Naive thymus-derived CD8-positive, alpha-beta T cell (primary cell): ENCODE results near the gene MYO5B. TPM values are rescaled to one million over a fixed set of nuclear protein-coding genes. Genes with fewer than 3 reads are reported as not detected.

Source experiments
- ATAC-seq, 2 donors: fragments of 150-1000 bp; cut with Tn5 transposase in 1 of 2; sonication (Bioruptor Pico), chemical (Tn5 transposase) in 1 of 2; 1 replicate in 1 of 2; 2 replicates in 1 of 2; pipeline ENCODE4 v1.10.0; 2021; ENCODE audit warnings: mild to moderate bottlenecking in 2 of 2, moderate library complexity in 2 of 2
- POLR2A ChIA-PET: fragments of 350-600 bp; sonication (Branson Sonifier 250); formaldehyde crosslinking; loops from one replicate; lab custom pipeline; 2021; ENCODE audit warnings: antibody characterized with exemption; lab: Charles Lee
- DNase-seq, 10 donors: peaks; one replicate each; pipeline versions ENCODE4 v3.0.0 to v3.0.0-alpha.2; 2020 to 2022
- H3K27ac Mint-ChIP-seq, 10 donors: one replicate each; pipeline ENCODE4 v1.8.0; 2020 to 2022; ENCODE audit warnings: mild to moderate bottlenecking in 10 of 10, mixed read lengths in 10 of 10, moderate library complexity in 4 of 10, inconsistent platforms in 1 of 10
- H3K27me3 Mint-ChIP-seq, 5 donors: one replicate each; pipeline ENCODE4 v1.8.0; 2021 to 2022; ENCODE audit warnings: mixed read lengths in 5 of 5
- H3K36me3 Mint-ChIP-seq, 3 donors: one replicate each; pipeline ENCODE4 v1.8.0; 2020 to 2022; ENCODE audit warnings: mixed read lengths in 3 of 3, mild to moderate bottlenecking in 2 of 3, inconsistent platforms in 1 of 3
- H3K4me1 Mint-ChIP-seq, 4 donors: one replicate each; pipeline ENCODE4 v1.8.0; 2021 to 2022; ENCODE audit warnings: mixed read lengths in 4 of 4
- H3K4me3 Mint-ChIP-seq, 10 donors: one replicate each; pipeline ENCODE4 v1.8.0; 2020 to 2022; ENCODE audit warnings: mild to moderate bottlenecking in 10 of 10, mixed read lengths in 10 of 10, moderate library complexity in 6 of 10, inconsistent platforms in 1 of 10
- H3K9me3 Mint-ChIP-seq, 9 donors: one replicate each; pipeline ENCODE4 v1.8.0; 2020 to 2022; ENCODE audit warnings: mixed read lengths in 9 of 9, mild to moderate bottlenecking in 3 of 9, inconsistent platforms in 1 of 9, moderate library complexity in 1 of 9
- microRNA-seq: library from miRNA; unstranded; fragments of <30 nt; microRNA quantifications from one replicate; pipeline ENCODE4 v1.2.0, GENCODE V29; 2022; ENCODE audit warnings: borderline microRNAs expressed
- polyA plus RNA-seq, 3 donors: library from polyadenylated mRNA; unstranded; fragments of 300-500 nt; fragmentation: Illumina TruSeq; gene quantifications; one replicate each; pipeline ENCODE4 v1.2.3, GENCODE V29; 2021
- total RNA-seq, 8 experiments: library from RNA in 2 of 8; stranded (reverse) in 2 of 8; gene quantifications; one replicate each; pipeline ENCODE4 v1.2.3 and lab custom pipeline; 2021 to 2026

Gene MYO5B
- total and polyA plus RNA-seq, 5 experiments from 2014 or later, result 0.03 TPM; not detected in 4

DNA sequence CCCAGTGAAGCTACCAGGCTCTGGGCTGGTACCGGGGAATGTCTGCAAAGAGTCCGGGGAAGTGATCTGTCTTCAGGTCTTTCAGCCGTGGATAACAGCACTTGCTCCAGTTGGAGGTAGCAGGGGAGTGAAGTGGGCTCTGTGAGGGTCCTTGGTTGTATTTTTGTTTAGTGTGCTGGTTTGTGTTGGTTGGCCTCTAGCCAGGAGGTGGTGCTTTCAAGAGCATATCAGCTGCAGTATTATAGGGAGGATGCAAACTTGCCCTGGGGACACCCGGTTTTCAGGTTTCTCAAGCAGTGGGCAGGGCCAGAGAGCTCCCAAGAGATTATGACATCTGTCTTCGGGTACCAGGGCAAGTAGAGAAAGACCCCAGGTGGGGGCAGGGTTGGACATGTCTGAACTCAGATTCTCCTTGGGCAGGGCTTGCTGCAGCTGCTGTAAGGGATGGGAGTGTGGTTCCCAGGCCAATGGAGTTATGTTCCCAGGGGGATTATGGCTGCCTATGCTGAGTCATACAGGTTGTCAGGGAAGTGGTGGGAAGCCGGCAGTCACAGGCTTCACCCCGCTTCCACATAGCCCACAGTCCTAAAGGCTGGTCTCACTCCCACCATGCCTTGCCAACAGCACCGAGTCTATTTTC, 416.0 kb downstream of the MYO5B start:
- ATAC-seq, result no peak

More for the DNA sequence above, 416.0 kb downstream of the MYO5B start:
- POLR2A ChIA-PET, result no interaction called here
- peaks cover 40 to 55% (median 51%) of the 10 kb centered on the region in 3 donors for H3K36me3 Mint-ChIP-seq
- peaks cover 0 to 30% (median 19%) of the 10 kb centered on the region in 9 donors for H3K9me3 Mint-ChIP-seq
- H3K4me1 Mint-ChIP-seq, result peaks cover 0 to 5% (median 1%) of the 10 kb centered on the region in 4 donors
- H3K27me3 Mint-ChIP-seq, result no peaks in the 10 kb centered on the region
- peak overlapping the region in 1 of 10 donors; percentile 60 for H3K4me3 Mint-ChIP-seq
- H3K27ac Mint-ChIP-seq, result peak overlapping the region in 1 of 10 donors; percentile 11
- no peak for DNase-seq

Small RNAs within 50 kb of the gene (microRNA-seq; reads per million reads assigned to microRNA genes)
- gene MIR4320, result not detected

Other genes starting within 250 kb of the MYO5B start
- 1 to 10 TPM; 1.2 TPM for gene CFAP53, start 71.3 kb upstream of the MYO5B start, total RNA-seq
- gene CFAP53, start 71.3 kb upstream of the MYO5B start, polyA plus RNA-seq, result under 1 TPM in 2 of 3 donors, not detected in 1; 0.31 to 0.57 TPM
- 100 to 1,000 TPM; 121 to 123 TPM for gene MBD1, start 86.4 kb upstream of the MYO5B start, total RNA-seq
- 10 to 100 TPM; 22.5 to 39.9 (median 25.2) TPM for gene MBD1, start 86.4 kb upstream of the MYO5B start, polyA plus RNA-seq
- gene CXXC1, start 92.5 kb upstream of the MYO5B start, total RNA-seq, result 100 to 1,000 TPM; 159 to 171 TPM
- 10 to 100 TPM; 52.2 to 84.7 (median 59.8) TPM for gene CXXC1, start 92.5 kb upstream of the MYO5B start, polyA plus RNA-seq
- under 1 TPM; 0.31 to 0.55 TPM for gene SKA1, start 179.9 kb upstream of the MYO5B start, total RNA-seq
- under 1 TPM; 0.25 to 0.84 (median 0.26) TPM for gene SKA1, start 179.9 kb upstream of the MYO5B start, polyA plus RNA-seq